Vagina (tissue), 2 donors: ENCODE data around the gene TPSG1. TPM values are rescaled to one million over a fixed set of nuclear protein-coding genes. Genes with fewer than 3 reads are reported as not detected.

Experiments used
- DNase-seq, 2 donors: peaks; one replicate each; pipeline ENCODE4 v3.0.0-alpha.2; 2017; ENCODE audit errors: extremely low spot score in 2 of 2
- H3K27ac ChIP-seq: fragments of 200-600 bp; sonication (generic); one replicate; pipeline ENCODE4 v1.5.1; 2019
- H3K27me3 ChIP-seq: fragments of 200-600 bp; sonication (generic); one replicate; pipeline ENCODE4 v1.5.1; 2019
- H3K36me3 ChIP-seq, 2 donors: fragments of 200-600 bp; sonication (generic); one replicate each; pipeline ENCODE4 v1.5.1; 2017 to 2019
- H3K4me1 ChIP-seq: fragments of 200-600 bp; sonication (generic); one replicate; pipeline ENCODE4 v1.5.1; 2019
- H3K4me3 ChIP-seq, 2 donors: fragments of 200-600 bp; sonication (generic); 1 replicate in 1 of 2; 2 replicates in 1 of 2; pipeline ENCODE4 v1.5.1; 2016 to 2019
- H3K9me3 ChIP-seq: fragments of 200-600 bp; sonication (generic); one replicate; pipeline ENCODE4 v1.5.1; 2019
- POLR2A ChIP-seq, 2 donors: fragments of 450-650 bp; IDR thresholded peaks; one replicate each; pipeline ENCODE4 v1.6.1; 2017; ENCODE audit warnings: antibody characterized with exemption in 2 of 2, mild to moderate bottlenecking in 2 of 2, moderate library complexity in 2 of 2
- POLR2AphosphoS5 ChIP-seq, 2 donors: sonication (generic); formaldehyde crosslinking; IDR thresholded peaks; one replicate each; pipeline ENCODE4 v1.9.0; 2017; ENCODE audit warnings: antibody characterized with exemption in 2 of 2, mild to moderate bottlenecking in 2 of 2, low read depth in 1 of 2; ENCODE audit not compliant: insufficient read depth in 1 of 2
- intact Hi-C: fragments of 100-400 bp; cut with DNase I; formaldehyde crosslinking; loops from one replicate; pipeline ENCODE4 v1.15.1; 2023
- total RNA-seq: library from RNA; depleted of rRNA; stranded (reverse); fragments of >200 nt; gene quantifications from one replicate; pipeline ENCODE4 v1.2.3, GENCODE V29; 2016
- TF ChIP-seq, protein P1 (sequence below), 3 experiments: fragments of 450-650 bp in 2 of 3; fragments of 200-600 bp in 1 of 3; sonication (generic) in 1 of 3; IDR thresholded peaks; one replicate each; pipeline ENCODE4 v1.5.1; 2017 to 2019; ENCODE audit warnings: antibody characterized with exemption in 3 of 3, mild to moderate bottlenecking in 2 of 3, moderate library complexity in 2 of 3

Gene TPSG1
- total RNA-seq, 1 donor from 2014 or later: not detected

DNA sequence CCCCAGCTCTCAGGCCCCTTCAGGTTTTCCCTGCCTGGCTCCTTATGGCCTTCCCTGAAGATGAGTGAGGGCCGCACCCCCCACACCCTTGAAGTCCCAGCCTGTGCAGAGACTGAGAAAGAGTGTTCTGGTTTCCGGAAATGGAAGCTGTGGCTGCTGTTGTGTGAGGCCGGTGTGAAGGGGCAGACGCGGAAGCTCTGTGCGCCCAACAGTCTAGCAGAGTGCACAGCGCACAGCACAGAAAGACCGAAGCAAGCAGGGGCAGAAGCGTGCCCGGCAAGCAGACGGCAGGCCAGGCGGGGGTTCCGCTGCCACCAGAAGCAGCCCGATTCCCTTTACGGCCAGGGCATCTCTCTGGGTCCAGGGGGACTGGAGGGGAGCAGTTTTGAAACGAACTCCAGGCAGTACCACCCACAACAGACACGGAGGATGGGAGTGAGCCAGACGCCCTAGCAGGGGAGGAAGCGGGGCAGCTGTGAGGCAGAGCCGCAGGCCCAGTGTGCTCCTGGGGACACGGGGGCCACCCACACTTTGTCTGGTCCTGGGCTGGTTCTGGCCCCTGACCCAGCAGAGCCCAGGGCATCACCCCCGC is 16.7 kb downstream of the TPSG1 start:
- peaks cover 0 to 3% of the 10 kb centered on the region in 2 donors for H3K36me3 ChIP-seq
- H3K27ac ChIP-seq: no peak overlapping the region
- intact Hi-C loops: no loop called here
- no peaks in the 10 kb centered on the region for H3K27me3 ChIP-seq
- H3K4me1 ChIP-seq: no peaks in the 10 kb centered on the region
- DNase-seq: no peak
- H3K4me3 ChIP-seq: no peak overlapping the region
- no peaks in the 10 kb centered on the region for H3K9me3 ChIP-seq
- no peak for TF ChIP-seq POLR2AphosphoS5 (IDR thresholded peaks at IDR 0.05; ENCODE audit: insufficient read depth in 1 of 2, low read depth in 1 of 2)
- TF ChIP-seq, protein P1, sequence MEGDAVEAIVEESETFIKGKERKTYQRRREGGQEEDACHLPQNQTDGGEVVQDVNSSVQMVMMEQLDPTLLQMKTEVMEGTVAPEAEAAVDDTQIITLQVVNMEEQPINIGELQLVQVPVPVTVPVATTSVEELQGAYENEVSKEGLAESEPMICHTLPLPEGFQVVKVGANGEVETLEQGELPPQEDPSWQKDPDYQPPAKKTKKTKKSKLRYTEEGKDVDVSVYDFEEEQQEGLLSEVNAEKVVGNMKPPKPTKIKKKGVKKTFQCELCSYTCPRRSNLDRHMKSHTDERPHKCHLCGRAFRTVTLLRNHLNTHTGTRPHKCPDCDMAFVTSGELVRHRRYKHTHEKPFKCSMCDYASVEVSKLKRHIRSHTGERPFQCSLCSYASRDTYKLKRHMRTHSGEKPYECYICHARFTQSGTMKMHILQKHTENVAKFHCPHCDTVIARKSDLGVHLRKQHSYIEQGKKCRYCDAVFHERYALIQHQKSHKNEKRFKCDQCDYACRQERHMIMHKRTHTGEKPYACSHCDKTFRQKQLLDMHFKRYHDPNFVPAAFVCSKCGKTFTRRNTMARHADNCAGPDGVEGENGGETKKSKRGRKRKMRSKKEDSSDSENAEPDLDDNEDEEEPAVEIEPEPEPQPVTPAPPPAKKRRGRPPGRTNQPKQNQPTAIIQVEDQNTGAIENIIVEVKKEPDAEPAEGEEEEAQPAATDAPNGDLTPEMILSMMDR (IDR thresholded peaks at IDR 0.05): no peak
- TF ChIP-seq POLR2A (IDR thresholded peaks at IDR 0.05): no peak

DNA sequence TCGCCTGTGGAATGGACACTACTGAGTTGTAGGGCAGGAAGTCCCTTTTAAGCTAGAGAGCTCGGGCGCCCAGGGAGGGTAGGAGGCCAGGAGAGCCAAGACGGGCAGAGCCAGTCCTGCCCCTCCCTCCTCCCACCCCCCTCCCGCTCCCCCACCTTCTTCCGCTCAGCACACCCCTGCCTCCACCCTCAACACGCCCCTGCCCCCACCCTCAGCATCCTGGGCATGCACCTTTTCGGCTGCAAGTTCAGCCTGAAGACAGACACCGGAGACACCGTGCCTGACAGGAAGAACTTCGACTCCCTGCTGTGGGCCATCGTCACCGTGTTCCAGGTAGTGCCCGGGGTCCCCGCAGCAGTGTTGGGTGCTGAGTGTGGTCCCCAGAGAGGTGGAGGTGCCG is 18.3 kb downstream of the TPSG1 start:
- Histone ChIP-seq H3K27me3 (no peaks in the 10 kb centered on the region), H3K4me3 (no peak overlapping the region), H3K9me3 (no peaks in the 10 kb centered on the region), H3K27ac (no peak overlapping the region), H3K4me1 (no peaks in the 10 kb centered on the region), H3K36me3 (peaks cover 0 to 3% of the 10 kb centered on the region in 2 donors)
- intact Hi-C loops: no loop called here
- no peak for DNase-seq
- TF ChIP-seq POLR2AphosphoS5 (IDR thresholded peaks at IDR 0.05; ENCODE audit: insufficient read depth in 1 of 2, low read depth in 1 of 2): no peak
- TF ChIP-seq POLR2A (IDR thresholded peaks at IDR 0.05): no peak
- TF ChIP-seq, protein P1 (IDR thresholded peaks at IDR 0.05): no peak

DNA sequence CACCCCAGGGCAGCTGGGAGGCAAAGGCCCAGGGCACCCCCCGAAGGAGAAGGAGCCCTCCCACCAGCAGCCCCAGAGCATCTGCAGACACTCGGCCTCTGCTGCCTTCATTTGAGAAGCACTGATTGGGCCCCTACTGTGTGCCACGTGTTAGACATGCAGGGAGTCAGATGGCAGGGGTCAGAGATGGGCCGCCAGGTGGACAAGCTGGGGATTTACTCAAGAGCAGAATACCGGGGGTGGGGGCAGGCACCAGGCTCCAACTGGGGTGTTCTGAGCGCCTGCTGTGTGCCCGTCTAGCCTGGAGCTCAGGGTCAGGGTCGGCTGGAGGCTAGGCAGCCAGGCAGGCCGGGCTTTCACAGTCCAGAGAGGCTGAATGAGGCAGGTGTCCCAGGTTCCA is 18.7 kb downstream of the TPSG1 start:
- Histone ChIP-seq H3K4me3 (no peak overlapping the region), H3K4me1 (no peaks in the 10 kb centered on the region), H3K9me3 (no peaks in the 10 kb centered on the region), H3K27me3 (no peaks in the 10 kb centered on the region), H3K27ac (no peak overlapping the region), H3K36me3 (peaks cover 0 to 3% of the 10 kb centered on the region in 2 donors)
- intact Hi-C loops: no loop called here
- TF ChIP-seq, protein P1 (IDR thresholded peaks at IDR 0.05): no peak
- TF ChIP-seq POLR2AphosphoS5 (IDR thresholded peaks at IDR 0.05; ENCODE audit: insufficient read depth in 1 of 2, low read depth in 1 of 2): no peak
- TF ChIP-seq POLR2A (IDR thresholded peaks at IDR 0.05): no peak
- DNase-seq: no peak

DNA sequence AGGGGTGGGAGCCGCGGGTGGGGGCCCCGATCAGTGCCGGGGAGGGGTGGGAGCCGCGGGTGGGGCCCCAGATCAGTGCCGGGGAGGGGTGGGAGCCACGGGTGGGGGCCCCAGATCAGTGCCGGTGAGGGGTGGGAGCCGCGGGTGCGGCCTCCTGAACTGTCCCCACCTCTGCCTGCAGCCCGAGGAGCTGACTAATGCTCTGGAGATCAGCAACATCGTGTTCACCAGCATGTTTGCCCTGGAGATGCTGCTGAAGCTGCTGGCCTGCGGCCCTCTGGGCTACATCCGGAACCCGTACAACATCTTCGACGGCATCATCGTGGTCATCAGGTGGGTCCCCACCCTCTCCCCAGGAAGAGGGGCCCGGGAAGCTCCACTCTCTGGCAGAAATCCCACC is 20.1 kb downstream of the TPSG1 start:
- no peak overlapping the region for H3K27ac ChIP-seq
- TF ChIP-seq, protein P1 (IDR thresholded peaks at IDR 0.05): no peak
- TF ChIP-seq POLR2AphosphoS5 (IDR thresholded peaks at IDR 0.05; ENCODE audit: insufficient read depth in 1 of 2, low read depth in 1 of 2) (no peak), POLR2A (IDR thresholded peaks at IDR 0.05) (no peak)
- intact Hi-C loops: no loop called here
- DNase-seq: no peak
- no peaks in the 10 kb centered on the region for H3K4me1 ChIP-seq
- no peaks in the 10 kb centered on the region for H3K36me3 ChIP-seq
- H3K27me3 ChIP-seq: no peaks in the 10 kb centered on the region
- no peaks in the 10 kb centered on the region for H3K9me3 ChIP-seq
- H3K4me3 ChIP-seq: no peak overlapping the region

DNA sequence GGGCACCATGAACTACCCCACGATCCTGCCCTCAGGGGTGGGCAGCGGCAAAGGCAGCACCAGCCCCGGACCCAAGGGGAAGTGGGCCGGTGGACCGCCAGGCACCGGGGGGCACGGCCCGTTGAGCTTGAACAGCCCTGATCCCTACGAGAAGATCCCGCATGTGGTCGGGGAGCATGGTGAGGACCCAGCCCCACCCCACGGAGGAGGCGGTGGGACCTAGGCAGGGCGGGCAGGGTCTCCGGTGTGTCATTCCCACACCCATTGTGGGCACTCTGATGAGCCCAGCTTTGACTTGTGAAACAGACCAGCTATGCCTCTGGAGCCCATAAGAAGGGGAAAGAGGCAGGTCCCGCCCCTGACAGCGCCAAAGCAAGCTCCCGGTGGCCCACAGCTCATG is 22.8 kb downstream of the TPSG1 start:
- H3K4me1 ChIP-seq: no peaks in the 10 kb centered on the region
- no peaks in the 10 kb centered on the region for H3K36me3 ChIP-seq
- no peak overlapping the region for H3K4me3 ChIP-seq
- H3K9me3 ChIP-seq: no peaks in the 10 kb centered on the region
- H3K27me3 ChIP-seq: no peaks in the 10 kb centered on the region
- intact Hi-C loops: no loop called here
- no peak for DNase-seq
- no peak for TF ChIP-seq POLR2AphosphoS5 (IDR thresholded peaks at IDR 0.05; ENCODE audit: insufficient read depth in 1 of 2, low read depth in 1 of 2)
- TF ChIP-seq, protein P1 (IDR thresholded peaks at IDR 0.05): no peak
- no peak for TF ChIP-seq POLR2A (IDR thresholded peaks at IDR 0.05)
- no peak overlapping the region for H3K27ac ChIP-seq
